CD4-positive, alpha-beta memory T cell (primary cell): ENCODE measurements around the gene KPNB1. TPM values are rescaled to one million over a fixed set of nuclear protein-coding genes. Genes with fewer than 3 reads are reported as not detected.

Experiments
- CTCF ChIA-PET: fragments of 350-600 bp; sonication (Branson Sonifier 250); formaldehyde crosslinking; loops from one replicate; lab custom pipeline; 2021; ENCODE audit warnings: inconsistent platforms; ENCODE audit not compliant: partially characterized antibody; lab: Charles Lee
- POLR2A ChIA-PET: fragments of 350-600 bp; sonication (Branson Sonifier 250); formaldehyde crosslinking; loops from one replicate; lab custom pipeline; 2021; ENCODE audit not compliant: partially characterized antibody; lab: Charles Lee
- DNase-seq, 5 donors: peaks; one replicate each; pipeline versions ENCODE4 v3.0.0 to v3.0.0-alpha.2; 2020 to 2022; ENCODE audit warnings: mixed read lengths in 1 of 5
- H3K27ac ChIP-seq: one replicate; pipeline ENCODE4 v1.7.0; 2013; ENCODE audit warnings: low read depth, low read length
- H3K27me3 ChIP-seq: 2 replicates; pipeline ENCODE4 v1.7.0; 2013; ENCODE audit warnings: mild to moderate bottlenecking, low read length, moderate library complexity; ENCODE audit not compliant: insufficient read depth
- H3K36me3 ChIP-seq: 2 replicates; pipeline ENCODE4 v1.7.0; 2013; ENCODE audit warnings: mild to moderate bottlenecking, low read length, moderate library complexity; ENCODE audit not compliant: insufficient read depth
- H3K4me1 ChIP-seq: 2 replicates; pipeline ENCODE4 v1.7.0; 2013; ENCODE audit warnings: mild to moderate bottlenecking, low read length, moderate library complexity; ENCODE audit not compliant: insufficient read depth
- H3K4me3 ChIP-seq, 2 donors: one replicate each; pipeline ENCODE4 v1.7.0; 2013; ENCODE audit warnings: low read length in 2 of 2, mild to moderate bottlenecking in 1 of 2
- H3K9me3 ChIP-seq, 2 donors: one replicate each; pipeline ENCODE4 v1.7.0; 2013; ENCODE audit warnings: low read length in 2 of 2, control low read depth in 1 of 2; ENCODE audit not compliant: control insufficient read depth in 1 of 2
- H3K27ac Mint-ChIP-seq, 7 donors: one replicate each; pipeline ENCODE4 v1.8.0; 2020 to 2021; ENCODE audit warnings: mixed read lengths in 7 of 7, mild to moderate bottlenecking in 6 of 7, inconsistent platforms in 3 of 7, moderate library complexity in 3 of 7
- H3K27me3 Mint-ChIP-seq, 2 donors: one replicate each; pipeline ENCODE4 v1.8.0; 2020 to 2021; ENCODE audit warnings: mixed read lengths in 2 of 2
- H3K36me3 Mint-ChIP-seq, 2 donors: one replicate each; pipeline ENCODE4 v1.8.0; 2020 to 2021; ENCODE audit warnings: mixed read lengths in 2 of 2, inconsistent platforms in 1 of 2, mild to moderate bottlenecking in 1 of 2
- H3K4me1 Mint-ChIP-seq, 4 donors: one replicate each; pipeline ENCODE4 v1.8.0; 2020 to 2021; ENCODE audit warnings: mixed read lengths in 4 of 4, mild to moderate bottlenecking in 1 of 4
- H3K4me3 Mint-ChIP-seq, 8 donors: one replicate each; pipeline ENCODE4 v1.8.0; 2020 to 2021; ENCODE audit warnings: mixed read lengths in 8 of 8, mild to moderate bottlenecking in 7 of 8, moderate library complexity in 6 of 8, inconsistent platforms in 3 of 8
- H3K9me3 Mint-ChIP-seq, 8 donors: one replicate each; pipeline ENCODE4 v1.8.0; 2020 to 2021; ENCODE audit warnings: mixed read lengths in 8 of 8, mild to moderate bottlenecking in 5 of 8, inconsistent platforms in 3 of 8, moderate library complexity in 1 of 8
- intact Hi-C: fragments of 100-400 bp; cut with micrococcal nuclease; formaldehyde crosslinking; loops from one replicate; pipeline ENCODE4 v1.15.1; 2023
- polyA plus RNA-seq, 2 donors: library from polyadenylated mRNA; unstranded; fragments of 300-500 nt; fragmentation: Illumina TruSeq; gene quantifications; one replicate each; pipeline ENCODE4 v1.2.3, GENCODE V29; 2021
- total RNA-seq, 2 experiments: library from RNA; stranded (reverse); gene quantifications; one replicate each; pipeline ENCODE4 v1.2.3, GENCODE V29; 2021

Gene KPNB1
- total and polyA plus RNA-seq, 4 experiments from 2014 or later: 13.4 to 268 (median 142) TPM

- Histone ChIP-seq H3K9me3 (no peaks in the 10 kb centered on the region), H3K4me3 (no peak overlapping the region), H3K36me3 (no peaks in the 10 kb centered on the region), H3K27me3 (no peaks in the 10 kb centered on the region), H3K27ac (no peak overlapping the region), H3K4me1 (peaks cover 17% of the 10 kb centered on the region)
- Mint-ChIP-seq H3K36me3 (no peaks in the 10 kb centered on the region), H3K4me1 (peaks cover 8 to 70% (median 31%) of the 10 kb centered on the region in 4 donors), H3K27ac (peak overlapping the region in 2 of 7 donors; percentile 23 to 70), H3K9me3 (no peaks in the 10 kb centered on the region), H3K4me3 (peak overlapping the region in 3 of 8 donors; percentile 22 to 57 (median 29)), H3K27me3 (peaks cover 0 to 1% of the 10 kb centered on the region in 2 donors)
- CTCF ChIA-PET: interaction anchor here (0.9 to 1.1 kb wide), 2 partner anchors 10 to 26 kb away, joined by 3 to 4 read pairs; no protein-coding TSS in a partner anchor
- POLR2A ChIA-PET: interaction anchor here (0.7 to 1.6 kb wide), 3 partner anchors 8 to 23 kb away, joined by 3 to 5 read pairs (median 4); no protein-coding TSS in a partner anchor
- DNase-seq: no peak
- intact Hi-C loops: no loop called here
Measured at GRCh38 chr17:47726796-47727703, 77.3 kb downstream of the KPNB1 start.

DNA sequence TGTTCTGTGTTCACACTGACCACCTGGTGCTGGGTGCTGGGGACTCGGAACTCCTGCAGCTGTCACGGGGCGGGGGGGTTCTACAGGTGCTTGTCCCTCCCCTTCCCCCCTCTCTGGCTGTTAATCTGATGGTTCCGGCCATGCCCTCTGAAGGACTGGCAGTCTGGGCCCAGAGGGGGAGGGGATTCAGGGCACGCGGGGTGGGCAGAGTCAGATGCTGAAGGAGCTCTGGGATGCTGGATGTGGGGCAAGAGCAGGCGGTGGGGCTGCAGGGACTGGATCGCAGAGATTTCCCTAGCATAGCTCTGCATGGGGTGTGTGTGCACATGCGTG, 78.0 kb downstream of the KPNB1 start:
- ChIA-PET POLR2A (interaction anchor here (1.1 kb wide), 1 partner anchor 22 kb away, joined by 3 read pairs; no protein-coding TSS in a partner anchor), CTCF (interaction anchor here (0.9 to 1.1 kb wide), 2 partner anchors 9 to 27 kb away, joined by 3 to 4 read pairs; no protein-coding TSS in a partner anchor)
- Histone ChIP-seq H3K9me3 (no peaks in the 10 kb centered on the region), H3K27me3 (no peaks in the 10 kb centered on the region), H3K36me3 (no peaks in the 10 kb centered on the region), H3K4me1 (peaks cover 19% of the 10 kb centered on the region), H3K27ac (no peak overlapping the region), H3K4me3 (no peak overlapping the region)
- H3K36me3 Mint-ChIP-seq: no peaks in the 10 kb centered on the region
- no peak overlapping the region for H3K4me3 Mint-ChIP-seq
- peaks cover 0 to 1% of the 10 kb centered on the region in 2 donors for H3K27me3 Mint-ChIP-seq
- no peaks in the 10 kb centered on the region for H3K9me3 Mint-ChIP-seq
- peaks cover 14 to 74% (median 34%) of the 10 kb centered on the region in 4 donors for H3K4me1 Mint-ChIP-seq
- intact Hi-C loops: no loop called here
- DNase-seq: no peak
- no peak overlapping the region for H3K27ac Mint-ChIP-seq

- intact Hi-C loops: no loop called here
- H3K4me3 ChIP-seq: no peak overlapping the region
- H3K27me3 ChIP-seq: no peaks in the 10 kb centered on the region
- H3K9me3 ChIP-seq: no peaks in the 10 kb centered on the region
- no peak for DNase-seq
- ChIA-PET POLR2A (interaction anchor here (0.9 to 1.1 kb wide), 3 partner anchors 9 to 21 kb away, joined by 3 to 5 read pairs (median 3); no protein-coding TSS in a partner anchor), CTCF (interaction anchor here (0.9 to 1.1 kb wide), 2 partner anchors 8 to 27 kb away, joined by 3 to 4 read pairs; no protein-coding TSS in a partner anchor)
- H3K4me1 ChIP-seq: peaks cover 21% of the 10 kb centered on the region
- no peak overlapping the region for H3K27ac ChIP-seq
- H3K36me3 Mint-ChIP-seq: no peaks in the 10 kb centered on the region
- H3K4me1 Mint-ChIP-seq: peaks cover 16 to 78% (median 32%) of the 10 kb centered on the region in 4 donors
- no peaks in the 10 kb centered on the region for H3K9me3 Mint-ChIP-seq
- H3K36me3 ChIP-seq: no peaks in the 10 kb centered on the region
- H3K27ac Mint-ChIP-seq: peak overlapping the region in 1 of 7 donors; percentile 59
- H3K27me3 Mint-ChIP-seq: peaks cover 0 to 1% of the 10 kb centered on the region in 2 donors
- peak overlapping the region in 1 of 8 donors; percentile 32 for H3K4me3 Mint-ChIP-seq
Measured at GRCh38 chr17:47728214-47728877, 78.6 kb downstream of the KPNB1 start.

- DNase-seq: no peak
- Mint-ChIP-seq H3K27ac (peak overlapping the region in 2 of 7 donors; percentile 70 to 88), H3K9me3 (no peaks in the 10 kb centered on the region), H3K4me1 (peaks cover 19 to 85% (median 36%) of the 10 kb centered on the region in 4 donors), H3K27me3 (peaks cover 0 to 1% of the 10 kb centered on the region in 2 donors), H3K36me3 (peaks cover 0 to 6% of the 10 kb centered on the region in 2 donors), H3K4me3 (peak overlapping the region in 2 of 8 donors; percentile 25 to 41)
- no peaks in the 10 kb centered on the region for H3K27me3 ChIP-seq
- H3K9me3 ChIP-seq: no peaks in the 10 kb centered on the region
- ChIA-PET POLR2A (interaction anchor here (2.0 kb wide), 1 partner anchor 11 kb away, joined by 8 read pairs; no protein-coding TSS in a partner anchor), CTCF (interaction anchor here (2.0 kb wide), 1 partner anchor 10 kb away, joined by 7 read pairs; no protein-coding TSS in a partner anchor)
- H3K4me3 ChIP-seq: no peak overlapping the region
- H3K4me1 ChIP-seq: peaks cover 21% of the 10 kb centered on the region
- H3K27ac ChIP-seq: no peak overlapping the region
- intact Hi-C loops: no loop called here
- H3K36me3 ChIP-seq: no peaks in the 10 kb centered on the region
Measured at GRCh38 chr17:47729476-47729875, 79.8 kb downstream of the KPNB1 start.

DNA sequence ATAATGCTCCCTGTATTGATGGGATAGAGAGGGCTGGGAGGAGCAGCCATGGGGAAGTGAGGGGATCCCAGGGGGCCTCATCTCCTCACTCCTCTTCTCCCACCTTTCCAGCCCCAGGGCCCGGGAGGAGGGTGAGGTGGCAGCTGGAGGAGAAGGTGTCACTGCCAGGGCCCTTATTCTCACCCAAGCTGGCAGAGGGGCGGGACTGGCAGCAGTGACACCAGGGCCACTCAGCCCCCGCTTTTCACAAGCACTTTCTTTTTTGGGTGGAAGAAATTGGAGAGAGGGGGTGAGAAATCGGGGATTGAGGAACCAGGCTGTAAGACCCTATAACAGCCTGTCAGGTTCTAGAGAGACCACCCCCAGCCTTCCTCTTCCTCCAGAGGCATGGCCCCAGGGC, 81.0 kb downstream of the KPNB1 start:
- Mint-ChIP-seq H3K27me3 (peaks cover 0 to 1% of the 10 kb centered on the region in 2 donors), H3K9me3 (no peaks in the 10 kb centered on the region), H3K36me3 (peaks cover 0 to 11% of the 10 kb centered on the region in 2 donors), H3K27ac (peak overlapping the region in 2 of 7 donors; percentile 36 to 88), H3K4me3 (peak overlapping the region in 1 of 8 donors; percentile 49), H3K4me1 (peaks cover 21 to 89% (median 44%) of the 10 kb centered on the region in 4 donors)
- intact Hi-C loops: no loop called here
- Histone ChIP-seq H3K9me3 (no peaks in the 10 kb centered on the region), H3K36me3 (no peaks in the 10 kb centered on the region), H3K27me3 (no peaks in the 10 kb centered on the region), H3K4me3 (no peak overlapping the region), H3K27ac (no peak overlapping the region), H3K4me1 (peaks cover 22% of the 10 kb centered on the region)
- POLR2A ChIA-PET: interaction anchor here (2.0 to 8.0 kb wide), 3 partner anchors 9 to 27 kb away, joined by 8 to 145 read pairs (median 22); no protein-coding TSS in a partner anchor
- CTCF ChIA-PET: interaction anchor here (0.7 to 3.9 kb wide), 6 partner anchors 9 to 34 kb away, joined by 3 to 62 read pairs (median 6); partner anchors contain the start of gene TBKBP1
- DNase-seq: no peak

GRCh38 chr17:47731396-47731795, 81.7 kb downstream of the KPNB1 start:
- Histone ChIP-seq H3K9me3 (no peaks in the 10 kb centered on the region), H3K4me3 (no peak overlapping the region), H3K27me3 (no peaks in the 10 kb centered on the region), H3K4me1 (peaks cover 30% of the 10 kb centered on the region), H3K27ac (no peak overlapping the region), H3K36me3 (no peaks in the 10 kb centered on the region)
- peak overlapping the region in 3 of 8 donors; percentile 13 to 49 (median 20) for H3K4me3 Mint-ChIP-seq
- ChIA-PET POLR2A (interaction anchor here (2.8 to 8.0 kb wide), 4 partner anchors 9 to 81 kb away, joined by 22 to 145 read pairs (median 44); partner anchors contain the start of gene KPNB1), CTCF (interaction anchor here (0.7 to 3.9 kb wide), 8 partner anchors 9 to 100 kb away, joined by 3 to 62 read pairs (median 12); partner anchors contain the start of genes LRRC46, MRPL10 and TBKBP1)
- H3K27me3 Mint-ChIP-seq: peaks cover 0 to 1% of the 10 kb centered on the region in 2 donors
- intact Hi-C loops: no loop called here
- H3K36me3 Mint-ChIP-seq: peaks cover 0 to 11% of the 10 kb centered on the region in 2 donors
- H3K4me1 Mint-ChIP-seq: peaks cover 26 to 89% (median 44%) of the 10 kb centered on the region in 4 donors
- no peak for DNase-seq
- no peaks in the 10 kb centered on the region for H3K9me3 Mint-ChIP-seq
- H3K27ac Mint-ChIP-seq: peak overlapping the region in 5 of 7 donors; percentile 4 to 88 (median 21)
